HG02981 (cell line): ENCODE data around the gene KEL.
"Not testable (repeated sequence)": the region's sequence is repeated elsewhere in the genome, so short reads cannot be mapped to it uniquely, and the experiment has no call there.

Experiments
- ATAC-seq: cut with Tn5 transposase; IDR thresholded peaks from one replicate; pipeline ENCODE4 v1.9.1; 2021; ENCODE audit warnings: mild to moderate bottlenecking, moderate library complexity; ENCODE audit not compliant: unreplicated experiment

KEL gene, protein sequence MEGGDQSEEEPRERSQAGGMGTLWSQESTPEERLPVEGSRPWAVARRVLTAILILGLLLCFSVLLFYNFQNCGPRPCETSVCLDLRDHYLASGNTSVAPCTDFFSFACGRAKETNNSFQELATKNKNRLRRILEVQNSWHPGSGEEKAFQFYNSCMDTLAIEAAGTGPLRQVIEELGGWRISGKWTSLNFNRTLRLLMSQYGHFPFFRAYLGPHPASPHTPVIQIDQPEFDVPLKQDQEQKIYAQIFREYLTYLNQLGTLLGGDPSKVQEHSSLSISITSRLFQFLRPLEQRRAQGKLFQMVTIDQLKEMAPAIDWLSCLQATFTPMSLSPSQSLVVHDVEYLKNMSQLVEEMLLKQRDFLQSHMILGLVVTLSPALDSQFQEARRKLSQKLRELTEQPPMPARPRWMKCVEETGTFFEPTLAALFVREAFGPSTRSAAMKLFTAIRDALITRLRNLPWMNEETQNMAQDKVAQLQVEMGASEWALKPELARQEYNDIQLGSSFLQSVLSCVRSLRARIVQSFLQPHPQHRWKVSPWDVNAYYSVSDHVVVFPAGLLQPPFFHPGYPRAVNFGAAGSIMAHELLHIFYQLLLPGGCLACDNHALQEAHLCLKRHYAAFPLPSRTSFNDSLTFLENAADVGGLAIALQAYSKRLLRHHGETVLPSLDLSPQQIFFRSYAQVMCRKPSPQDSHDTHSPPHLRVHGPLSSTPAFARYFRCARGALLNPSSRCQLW

DNA sequence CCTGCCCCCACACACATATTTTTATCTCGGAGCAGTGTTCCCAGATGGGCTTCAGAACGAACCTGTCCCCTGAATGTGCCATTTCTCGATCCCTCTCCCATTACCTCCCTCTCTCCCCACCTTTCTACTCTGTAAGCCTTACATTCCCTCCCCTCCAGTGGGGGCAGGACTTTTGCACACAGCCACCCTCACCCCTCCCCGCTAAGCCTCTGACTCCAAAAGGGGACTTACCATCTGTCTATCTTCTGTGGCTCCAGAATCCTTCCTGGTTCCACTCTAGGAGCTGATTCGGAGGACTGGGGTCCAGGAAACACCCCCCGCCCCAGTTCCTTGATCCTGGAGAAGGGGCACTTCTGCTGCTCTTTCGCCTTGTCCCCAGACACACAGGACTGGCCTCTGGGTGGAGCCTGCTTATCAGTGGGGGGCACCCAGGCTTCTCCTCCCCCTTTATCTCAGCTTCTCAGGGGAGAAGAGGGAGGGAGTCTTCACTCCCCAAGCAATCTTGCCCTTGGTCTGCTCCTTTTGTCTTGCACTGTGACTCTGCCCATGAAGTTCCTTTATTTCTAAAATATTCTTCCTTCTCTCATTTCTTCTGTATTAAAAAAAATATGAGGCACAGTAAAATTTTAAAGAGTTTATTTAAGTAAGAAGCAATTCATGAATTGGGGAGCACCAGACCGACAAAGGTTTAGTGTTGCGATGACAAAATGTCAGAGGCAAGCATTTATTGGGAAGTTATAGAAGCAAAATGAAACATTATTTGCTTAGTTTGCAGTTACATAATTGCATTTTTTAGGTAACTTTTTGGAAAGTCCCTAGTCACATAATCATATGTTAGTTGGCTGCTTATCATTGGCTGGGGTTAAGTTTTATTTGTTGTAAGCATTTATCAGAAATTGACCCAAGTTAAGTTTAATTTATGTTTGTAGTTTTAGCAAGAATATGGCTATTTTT, at the start of gene KEL:
TSS of gene KEL (minus strand) at position 391 of the 954 bp plus-strand sequence. CDS start at position 234, 157 bp downstream.
- no peak for ATAC-seq

DNA sequence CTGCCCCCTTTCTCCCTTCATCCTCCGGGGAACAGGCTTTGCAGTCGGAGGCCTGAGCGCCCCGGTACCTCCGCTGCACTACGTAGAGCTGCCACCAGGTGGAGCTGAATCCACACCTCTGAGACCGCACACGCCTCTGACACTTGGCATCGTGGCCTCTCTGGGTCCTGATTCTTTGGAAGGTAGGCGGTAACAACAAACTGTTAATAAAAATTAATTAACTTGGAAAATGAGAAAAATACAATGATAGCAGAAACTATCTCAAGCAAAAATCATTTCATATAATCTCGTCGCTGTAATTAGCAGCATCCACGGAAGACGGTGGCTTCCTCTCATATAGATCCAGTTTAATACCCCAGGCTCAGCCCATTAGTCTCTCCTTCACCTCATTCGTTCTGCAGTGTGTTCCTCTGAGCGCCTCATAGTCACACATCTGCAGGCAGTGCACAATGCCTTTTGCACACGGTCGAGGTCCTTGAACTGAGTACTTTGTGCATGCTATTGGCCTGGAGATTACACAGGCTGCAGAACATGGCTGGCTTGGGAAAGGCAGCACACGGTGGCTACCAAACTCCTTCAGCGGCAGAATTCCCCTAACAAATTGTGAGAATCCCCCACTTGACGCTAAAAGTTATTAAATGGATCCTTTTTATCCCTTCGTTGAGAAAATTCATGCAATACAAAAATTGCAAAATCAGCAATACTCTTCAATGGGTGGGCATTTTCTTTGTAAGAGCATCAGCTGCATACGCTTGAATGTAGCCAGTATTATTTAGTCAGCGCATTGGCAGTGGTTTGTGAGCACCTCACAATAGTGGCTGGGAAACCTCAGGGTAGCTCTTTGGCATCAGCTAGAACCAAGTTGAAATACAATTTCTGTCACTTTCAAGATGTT, 46.1 kb upstream of the KEL start:
- peak; percentile 85 for ATAC-seq

GRCh38 chr7:143005632-143006260, 43.6 kb upstream of the KEL start:
- no peak for ATAC-seq

DNA sequence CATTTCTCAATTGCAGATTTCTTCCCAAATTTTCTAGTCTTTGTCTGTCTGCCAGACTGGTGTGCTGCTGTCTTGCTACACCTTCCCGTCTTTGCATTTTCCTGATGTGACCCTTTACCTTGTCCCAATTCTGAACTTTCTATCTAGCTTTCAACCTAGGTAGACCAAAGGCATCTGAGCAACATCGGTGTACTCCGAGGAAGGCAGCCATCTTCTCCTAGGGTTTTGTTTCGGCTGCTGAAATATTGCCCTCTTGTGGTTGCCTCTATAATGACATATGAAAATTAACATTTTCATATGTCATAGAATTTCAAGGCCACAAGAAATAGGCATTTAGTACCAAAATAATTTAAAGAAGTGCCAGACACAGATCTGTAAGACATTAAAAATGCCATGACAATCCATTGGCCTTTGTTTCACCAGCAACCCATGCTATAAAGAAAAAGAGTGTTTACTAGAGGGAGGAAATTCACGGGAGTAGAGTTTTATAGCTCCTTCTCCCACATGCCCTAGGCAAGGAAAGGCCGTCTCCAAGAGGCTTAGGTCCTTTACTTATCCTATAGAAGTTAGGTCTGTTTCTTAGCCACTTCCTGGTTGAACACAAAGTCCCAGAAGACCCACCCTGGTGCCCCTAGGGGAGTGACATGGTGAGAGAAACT, 41.4 kb upstream of the KEL start:
- peak; percentile 62 for ATAC-seq

GRCh38 chr7:143002898-143003297, 40.7 kb upstream of the KEL start:
- ATAC-seq = no peak

GRCh38 chr7:143002106-143002505, 39.9 kb upstream of the KEL start:
- no peak for ATAC-seq

GRCh38 chr7:143000648-143001047, 38.5 kb upstream of the KEL start:
- no peak for ATAC-seq

GRCh38 chr7:142999793-143000192, 37.6 kb upstream of the KEL start:
- ATAC-seq = no peak

- ATAC-seq = no peak
Measured at GRCh38 chr7:142998966-142999365, 36.8 kb upstream of the KEL start.

DNA sequence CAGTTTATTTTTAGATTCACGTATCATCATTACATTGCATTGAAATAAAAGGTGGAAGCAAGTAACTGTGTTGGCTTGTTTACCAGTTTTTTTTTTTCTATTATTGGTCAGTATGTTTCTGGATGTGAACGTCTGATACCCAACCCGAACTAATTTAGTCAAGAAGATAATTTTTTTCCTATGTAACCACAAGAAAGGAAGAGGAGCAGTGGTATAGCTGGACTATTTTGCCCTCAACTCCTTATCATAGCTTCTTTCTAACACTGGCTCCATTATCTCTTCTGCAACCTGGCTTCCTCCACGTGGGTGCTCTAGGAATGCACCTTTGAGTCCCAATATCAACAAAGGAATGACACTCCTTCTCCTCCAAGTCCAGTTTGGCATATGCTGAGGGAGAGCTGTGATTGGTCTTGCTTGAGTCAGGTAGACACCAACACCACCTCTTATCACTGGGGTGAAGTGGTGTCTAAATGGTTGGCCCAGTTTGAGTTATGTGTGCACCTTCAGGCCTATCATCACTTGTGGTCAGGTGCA, 35.4 kb upstream of the KEL start:
- ATAC-seq = no peak

DNA sequence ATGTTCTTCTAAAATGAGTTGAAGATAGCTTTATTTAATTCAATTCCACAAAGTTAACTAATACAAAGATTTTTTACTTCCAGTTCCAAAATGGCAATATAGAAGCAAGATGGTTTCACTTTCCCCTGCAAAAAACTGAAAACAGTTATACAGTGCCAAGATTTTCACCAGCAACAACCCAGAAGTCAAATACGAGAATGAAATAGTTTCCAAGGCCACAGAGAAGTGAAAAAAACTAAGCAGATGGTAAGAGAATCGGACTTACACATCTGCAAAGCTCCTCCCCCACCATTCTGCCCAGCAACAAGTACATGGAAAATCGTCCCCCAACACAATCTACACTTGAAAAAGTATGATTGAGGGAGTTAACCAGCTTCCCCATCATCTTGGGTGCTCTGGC, 30.3 kb upstream of the KEL start:
- no peak for ATAC-seq

GRCh38 chr7:142984297-142984696, 22.1 kb upstream of the KEL start:
- no peak for ATAC-seq

DNA sequence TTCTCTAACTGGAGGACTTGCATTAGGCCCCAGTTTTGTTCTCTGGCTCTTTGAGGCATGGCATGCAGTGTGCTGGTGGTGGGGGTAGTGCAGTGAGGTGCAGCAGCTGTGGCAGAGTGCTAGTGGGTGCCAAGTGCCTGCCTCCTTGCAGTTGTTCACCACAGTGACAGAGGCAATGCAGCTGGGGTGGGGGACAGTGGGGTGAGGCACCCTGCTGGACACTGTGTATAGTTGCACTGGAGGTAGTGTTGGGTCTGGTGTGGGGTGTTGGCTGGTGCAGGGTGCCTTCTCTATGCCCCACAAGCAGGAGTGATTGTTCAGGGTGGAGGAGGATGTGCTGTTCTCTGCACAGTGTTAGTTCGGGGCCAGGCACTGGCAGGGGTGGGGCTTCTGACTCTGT, 21.7 kb upstream of the KEL start:
- ATAC-seq = no peak

- not testable (repeated sequence) for ATAC-seq
Measured at GRCh38 chr7:142978402-142978801, 16.2 kb upstream of the KEL start.

- no peak for ATAC-seq
Measured at GRCh38 chr7:142974626-142975025, 12.5 kb upstream of the KEL start.

- ATAC-seq = no peak
Measured at GRCh38 chr7:142969183-142969582, 7.0 kb upstream of the KEL start.

- no peak for ATAC-seq
Measured at GRCh38 chr7:142968229-142968628, 6.1 kb upstream of the KEL start.

- peak; percentile 39 for ATAC-seq
Measured at GRCh38 chr7:142964502-142965246, 2.5 kb upstream of the KEL start.
